GM13977 (cell line): ENCODE results near the gene KLHL26.
"Not testable (repeated sequence)": the region's sequence is repeated elsewhere in the genome, so short reads cannot be mapped to it uniquely, and the experiment has no call there.

Source experiments
- DNase-seq: peaks from one replicate; pipeline ENCODE4 v3.0.0; 2012; ENCODE audit warnings: low spot score
- CTCF ChIP-seq: IDR thresholded peaks from 2 replicates; pipeline ENCODE4 v1.5.1; 2012; ENCODE audit warnings: mild to moderate bottlenecking, control low read depth; ENCODE audit not compliant: insufficient read depth; ENCODE audit errors: extremely low read depth, missing control alignments
- in situ Hi-C: fragments of 300-500 bp; cut with MboI; formaldehyde crosslinking; loops from one replicate; pipeline ENCODE4 v1.12.0; 2022; ENCODE audit warnings: low sequenced_read_pairs, low pct_unique_long_range_greater_than_20kb, mixed read lengths, inconsistent platforms; ENCODE audit not compliant: unreplicated experiment

Gene KLHL26

DNA sequence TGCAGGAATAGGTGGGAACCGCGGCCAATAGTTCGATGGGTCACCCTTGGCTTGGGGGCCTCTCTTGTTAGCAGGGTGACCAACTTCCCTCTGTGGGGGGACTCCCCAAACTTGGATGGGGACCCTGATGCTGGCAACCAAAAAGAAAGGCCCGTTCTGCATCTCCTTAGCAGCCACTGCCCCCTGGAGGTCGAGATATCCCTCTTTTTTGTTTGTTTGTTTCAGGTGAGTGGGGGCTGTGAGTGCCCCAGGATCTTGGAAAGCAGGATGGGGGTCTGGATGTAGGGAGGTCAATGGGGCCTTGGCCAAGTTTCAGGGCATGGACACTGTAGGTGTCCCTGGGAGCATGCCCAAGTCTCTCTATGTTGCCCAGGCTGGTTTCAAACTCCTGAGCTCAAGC is 39.0 kb downstream of the KLHL26 start:
- in situ Hi-C loops, result no loop called here
- no peak for DNase-seq
- peak; percentile 45 for TF ChIP-seq CTCF

DNA sequence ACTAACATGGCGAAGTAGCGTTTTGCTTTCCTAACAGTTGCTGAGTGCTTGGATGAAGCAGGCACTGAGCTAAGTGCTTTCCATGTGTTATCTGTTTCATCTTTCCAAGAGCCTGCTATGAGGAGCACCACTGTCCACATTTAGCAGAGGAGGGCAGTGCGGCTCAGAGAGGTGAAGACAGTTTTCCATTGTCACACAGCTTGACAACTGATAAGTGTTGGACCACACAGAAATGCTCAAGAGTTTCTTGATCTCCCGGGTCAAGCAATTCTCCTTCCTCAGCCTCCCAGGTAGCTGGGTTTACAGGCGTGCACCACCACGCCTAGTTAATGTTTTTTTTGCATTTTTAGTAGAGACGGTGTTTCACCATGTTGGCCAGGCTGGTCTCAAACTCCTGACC is 39.9 kb downstream of the KLHL26 start:
- no peak for TF ChIP-seq CTCF
- no peak for DNase-seq
- in situ Hi-C loops, result no loop called here

DNA sequence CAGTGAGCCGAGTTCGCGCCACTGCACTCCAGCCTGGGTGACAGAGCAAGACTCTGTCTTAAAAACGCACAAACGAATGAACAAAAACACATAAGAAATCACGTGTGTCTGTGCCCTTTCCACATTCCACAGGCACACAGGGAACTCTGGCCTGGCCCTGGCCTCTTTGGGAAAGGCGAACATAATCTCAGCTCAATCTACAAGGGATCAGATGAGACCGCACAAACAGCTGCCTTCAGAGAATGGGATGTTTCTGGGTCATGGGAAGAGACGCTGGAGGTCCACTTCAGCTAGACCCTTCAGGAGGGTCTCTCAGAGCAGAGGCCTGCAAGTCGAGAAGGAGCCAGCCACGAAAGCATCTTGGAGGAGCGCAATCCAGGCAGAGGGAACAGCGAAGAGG is 40.3 kb downstream of the KLHL26 start:
- in situ Hi-C loops, result no loop called here
- TF ChIP-seq CTCF, result no peak
- no peak for DNase-seq

- DNase-seq, in situ Hi-C loops: not testable (repeated sequence)
Measured at GRCh38 chr19:18680148-18680547, 43.3 kb downstream of the KLHL26 start.

DNA sequence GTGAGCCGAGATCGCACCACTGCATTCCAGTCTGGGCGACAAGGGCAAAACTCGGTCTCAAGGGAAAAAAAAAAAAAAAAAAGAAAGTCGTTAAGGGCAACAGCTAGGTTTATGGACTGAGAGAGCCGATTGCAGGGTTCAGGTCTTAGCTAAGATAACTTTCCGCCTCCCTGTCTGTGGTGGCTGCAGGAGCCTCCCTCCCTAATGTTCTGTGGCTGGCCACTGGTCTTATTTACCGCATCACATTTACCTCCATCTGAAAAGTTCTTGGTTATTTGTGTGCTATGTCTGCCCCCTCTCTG is 45.9 kb downstream of the KLHL26 start:
- in situ Hi-C loops, result no loop called here
- DNase-seq, result peak; percentile 50
- no peak for TF ChIP-seq CTCF

GRCh38 chr19:18683109-18683957 is 46.5 kb downstream of the KLHL26 start, which contains the start of gene CRTC1:
TSS of gene CRTC1 (plus strand) at chr19:18683680. CDS start at chr19:18683703, 23 bp downstream.
- TF ChIP-seq CTCF, result no peak

DNA sequence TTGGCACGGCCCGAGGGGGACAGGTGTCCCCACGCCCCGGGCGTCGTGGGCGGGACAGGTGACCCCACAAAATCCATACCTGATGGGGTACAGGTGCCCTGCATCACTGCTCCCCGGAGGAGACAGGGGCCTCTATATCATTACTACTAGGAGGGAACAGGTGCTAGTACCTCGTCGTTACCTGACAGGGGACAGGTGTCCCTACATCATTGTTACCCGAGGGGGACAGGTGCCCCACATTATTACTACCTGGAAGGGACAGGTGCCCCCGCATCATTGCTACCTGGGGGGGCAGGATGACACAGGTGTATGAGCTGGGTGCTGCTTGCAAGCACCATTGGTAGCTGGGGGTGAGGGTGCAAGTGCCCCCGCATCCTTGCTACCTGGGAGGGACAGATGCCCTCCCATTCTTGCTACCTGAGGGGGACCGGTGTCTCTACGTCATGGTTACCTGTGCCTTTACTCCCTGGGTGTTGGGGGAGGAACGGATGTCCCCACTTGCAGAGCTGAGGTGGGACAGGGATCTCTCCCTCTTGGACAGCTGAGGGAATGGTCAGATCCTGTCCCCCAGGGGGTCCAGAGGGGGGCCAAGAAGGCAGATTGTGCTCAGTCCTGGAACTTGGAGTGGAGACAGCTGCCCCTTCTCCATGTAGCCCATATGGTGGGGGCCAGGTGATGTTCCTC is 47.3 kb downstream of the KLHL26 start:
- no peak for DNase-seq
- in situ Hi-C loops, result no loop called here
- TF ChIP-seq CTCF, result no peak

More at GRCh38 chr19:18683109-18683957, 46.5 kb downstream of the KLHL26 start, which contains the start of gene CRTC1:
- peak; percentile 99 for DNase-seq
- in situ Hi-C loops, result no loop called here
